Glutamatergic neuron (in vitro differentiated cells): ENCODE results near the gene C10orf71. TPM values are rescaled to one million over a fixed set of nuclear protein-coding genes. Genes with fewer than 3 reads are reported as not detected.

Experiments
- DNase-seq: peaks from one replicate; pipeline ENCODE4 v3.0.0; 2022
- H3K27ac Mint-ChIP-seq: one replicate; pipeline ENCODE4 v1.8.0; 2020; ENCODE audit warnings: mild to moderate bottlenecking, mixed read lengths, inconsistent platforms; ENCODE audit not compliant: unreplicated experiment
- H3K27me3 Mint-ChIP-seq: one replicate; pipeline ENCODE4 v1.8.0; 2020; ENCODE audit warnings: mild to moderate bottlenecking, moderate library complexity, mixed read lengths, inconsistent platforms; ENCODE audit not compliant: unreplicated experiment
- H3K36me3 Mint-ChIP-seq: one replicate; pipeline ENCODE4 v1.8.0; 2020; ENCODE audit warnings: mild to moderate bottlenecking, mixed read lengths, inconsistent platforms; ENCODE audit not compliant: unreplicated experiment
- H3K4me1 Mint-ChIP-seq: one replicate; pipeline ENCODE4 v1.8.0; 2020; ENCODE audit warnings: mild to moderate bottlenecking, low read depth, mixed read lengths, inconsistent platforms; ENCODE audit not compliant: unreplicated experiment
- H3K4me3 Mint-ChIP-seq: one replicate; pipeline ENCODE4 v1.8.0; 2020; ENCODE audit warnings: mild to moderate bottlenecking, mixed read lengths, inconsistent platforms; ENCODE audit not compliant: unreplicated experiment
- H3K9me3 Mint-ChIP-seq: one replicate; pipeline ENCODE4 v1.8.0; 2020; ENCODE audit warnings: mild to moderate bottlenecking, moderate library complexity, mixed read lengths, inconsistent platforms; ENCODE audit not compliant: unreplicated experiment
- CTCF ChIP-seq: fragments of 200-600 bp; sonication (generic); IDR thresholded peaks from one replicate; pipeline ENCODE4 v1.5.0; 2021; ENCODE audit not compliant: partially characterized antibody, unreplicated experiment
- total RNA-seq: library from RNA; stranded (reverse); fragmentation: NEBNext Ultra II Directional; extraction: Animal tissue kit (Norgen Biotek cat#: 25700); gene quantifications from one replicate; pipeline ENCODE4 v1.2.1, GENCODE V29; 2021; ENCODE audit not compliant: unreplicated experiment

C10orf71 gene
- total RNA-seq, 1 donor from 2014 or later = 0.12 TPM

- H3K27ac Mint-ChIP-seq = no peak overlapping the region
- H3K4me3 Mint-ChIP-seq = no peak overlapping the region
- no peak for TF ChIP-seq CTCF
- H3K27me3 Mint-ChIP-seq = peaks cover 1% of the 10 kb centered on the region
- DNase-seq = no peak
- H3K9me3 Mint-ChIP-seq = peaks cover 3% of the 10 kb centered on the region
- H3K4me1 Mint-ChIP-seq = peaks cover 11% of the 10 kb centered on the region
- H3K36me3 Mint-ChIP-seq = peaks cover 16% of the 10 kb centered on the region
Observed at GRCh38 chr10:49350846-49351532, 52.0 kb downstream of the C10orf71 start.

- Mint-ChIP-seq H3K27ac (no peak overlapping the region), H3K36me3 (peaks cover 16% of the 10 kb centered on the region), H3K27me3 (peaks cover 1% of the 10 kb centered on the region), H3K9me3 (peaks cover 4% of the 10 kb centered on the region), H3K4me1 (peaks cover 11% of the 10 kb centered on the region), H3K4me3 (no peak overlapping the region)
- DNase-seq = no peak
- TF ChIP-seq CTCF = no peak
Observed at GRCh38 chr10:49351669-49352068, 52.7 kb downstream of the C10orf71 start.

GRCh38 chr10:49352323-49352722, 53.4 kb downstream of the C10orf71 start:
- H3K27ac Mint-ChIP-seq = no peak overlapping the region
- peaks cover 16% of the 10 kb centered on the region for H3K36me3 Mint-ChIP-seq
- peaks cover 11% of the 10 kb centered on the region for H3K4me1 Mint-ChIP-seq
- H3K27me3 Mint-ChIP-seq = peaks cover 3% of the 10 kb centered on the region
- no peak overlapping the region for H3K4me3 Mint-ChIP-seq
- TF ChIP-seq CTCF = no peak
- DNase-seq = no peak
- peaks cover 4% of the 10 kb centered on the region for H3K9me3 Mint-ChIP-seq

GRCh38 chr10:49353026-49353894, 54.3 kb downstream of the C10orf71 start:
- no peak for TF ChIP-seq CTCF
- Mint-ChIP-seq H3K27me3 (peaks cover 3% of the 10 kb centered on the region), H3K27ac (no peak overlapping the region), H3K36me3 (peaks cover 16% of the 10 kb centered on the region), H3K4me1 (peaks cover 11% of the 10 kb centered on the region), H3K4me3 (no peak overlapping the region), H3K9me3 (peaks cover 9% of the 10 kb centered on the region)
- DNase-seq = no peak
